Ishikawa (cell line): ENCODE results near the gene METTL8.

Experiments used
- CEBPB ChIP-seq: IDR thresholded peaks from 2 replicates; pipeline ENCODE4 v1.6.1; 2012
- CREB1 ChIP-seq: IDR thresholded peaks from 2 replicates; pipeline ENCODE4 v1.6.1; 2012; ENCODE audit warnings: low read depth
- EGR1 ChIP-seq: IDR thresholded peaks from 2 replicates; pipeline ENCODE4 v1.6.1; 2012
- EP300 ChIP-seq: IDR thresholded peaks from 2 replicates; pipeline ENCODE4 v1.6.1; 2012; ENCODE audit warnings: borderline replicate concordance
- FOXM1 ChIP-seq: IDR thresholded peaks from 2 replicates; pipeline ENCODE4 v1.6.1; 2012; ENCODE audit warnings: low read depth, borderline replicate concordance
- MAX ChIP-seq: IDR thresholded peaks from 2 replicates; pipeline ENCODE4 v1.6.1; 2012
- NFIC ChIP-seq: IDR thresholded peaks from 2 replicates; pipeline ENCODE4 v1.6.1; 2012
- RAD21 ChIP-seq: IDR thresholded peaks from 2 replicates; pipeline ENCODE4 v1.6.1; 2012; ENCODE audit warnings: low read depth
- REST ChIP-seq: IDR thresholded peaks from 2 replicates; pipeline ENCODE4 v1.6.1; 2012; ENCODE audit warnings: low read depth, mild to moderate bottlenecking
- TAF1 ChIP-seq: IDR thresholded peaks from 2 replicates; pipeline ENCODE4 v1.6.1; 2012; ENCODE audit warnings: low read depth, mild to moderate bottlenecking
- TCF12 ChIP-seq: IDR thresholded peaks from 2 replicates; pipeline ENCODE4 v1.6.1; 2012; ENCODE audit warnings: low read depth
- TEAD4 ChIP-seq: IDR thresholded peaks from 2 replicates; pipeline ENCODE4 v1.6.1; 2012
- YY1 ChIP-seq: IDR thresholded peaks from 2 replicates; pipeline ENCODE4 v1.6.1; 2012; ENCODE audit warnings: low read depth
- ZBTB7A ChIP-seq: IDR thresholded peaks from 2 replicates; pipeline ENCODE4 v1.6.1; 2012; ENCODE audit warnings: low read depth
- TF ChIP-seq, protein P1 (sequence below): IDR thresholded peaks from 2 replicates; pipeline ENCODE4 v1.6.1; 2012

The METTL8 gene

DNA sequence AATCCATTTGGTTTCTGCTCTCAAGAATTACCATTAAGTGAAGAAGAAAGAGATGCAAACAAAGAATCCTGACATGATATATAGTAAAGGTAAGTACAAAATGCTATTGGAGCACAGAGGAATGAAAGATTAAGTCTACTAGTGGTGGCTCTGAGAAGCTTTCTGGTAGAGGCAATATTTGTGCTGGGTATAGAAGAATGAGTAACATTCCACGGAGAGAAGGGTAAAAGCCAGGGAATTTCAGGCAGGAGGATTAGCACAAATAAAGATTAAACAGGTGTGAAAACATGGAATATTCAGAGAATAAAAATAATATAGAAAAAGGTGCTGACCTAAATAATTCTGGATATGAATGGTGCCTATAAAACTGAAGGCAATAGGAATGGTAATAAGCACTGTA, 31.8 kb downstream of the METTL8 start:
- TF ChIP-seq REST (no peak), EP300 (no peak), TCF12 (no peak), TAF1 (no peak)

DNA sequence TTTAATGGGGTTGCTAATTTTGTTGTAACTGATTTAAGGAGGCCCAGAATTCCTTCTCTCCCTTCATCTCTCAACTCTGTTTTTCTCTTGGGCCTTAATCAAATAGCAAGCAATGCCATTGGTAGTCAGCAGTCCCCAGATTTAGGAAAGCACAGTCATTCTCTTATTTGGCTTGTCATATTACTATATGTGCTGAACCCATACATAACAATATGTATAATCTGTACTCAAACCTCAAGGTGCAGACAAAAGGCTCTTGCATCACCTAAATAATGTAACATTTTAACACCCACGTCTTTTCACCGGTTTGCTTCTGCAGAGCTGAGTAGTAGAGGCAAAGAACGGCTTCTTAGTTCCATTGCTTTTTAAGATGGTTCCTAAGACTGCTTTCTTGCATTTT, 33.4 kb downstream of the METTL8 start:
- TF ChIP-seq TEAD4: no peak
- TF ChIP-seq MAX: no peak
- TF ChIP-seq REST: no peak
- no peak for TF ChIP-seq CEBPB
- no peak for TF ChIP-seq EP300
- TF ChIP-seq EGR1: no peak
- TF ChIP-seq YY1: no peak
- no peak for TF ChIP-seq FOXM1

GRCh38 chr2:171399292-171399691, 34.5 kb downstream of the METTL8 start:
- TF ChIP-seq CEBPB (no peak), REST (no peak)

- TF ChIP-seq TEAD4 (no peak), FOXM1 (no peak), TCF12 (no peak), CREB1 (no peak), NFIC (no peak), EGR1 (no peak), MAX (no peak), RAD21 (no peak), REST (no peak), CEBPB (no peak), ZBTB7A (no peak), EP300 (no peak), YY1 (no peak), TAF1 (no peak)
- TF ChIP-seq, protein P1, sequence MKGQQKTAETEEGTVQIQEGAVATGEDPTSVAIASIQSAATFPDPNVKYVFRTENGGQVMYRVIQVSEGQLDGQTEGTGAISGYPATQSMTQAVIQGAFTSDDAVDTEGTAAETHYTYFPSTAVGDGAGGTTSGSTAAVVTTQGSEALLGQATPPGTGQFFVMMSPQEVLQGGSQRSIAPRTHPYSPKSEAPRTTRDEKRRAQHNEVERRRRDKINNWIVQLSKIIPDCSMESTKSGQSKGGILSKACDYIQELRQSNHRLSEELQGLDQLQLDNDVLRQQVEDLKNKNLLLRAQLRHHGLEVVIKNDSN: no peak
Observed at GRCh38 chr2:171394164-171394740, 39.5 kb downstream of the METTL8 start.

- no peak for TF ChIP-seq CREB1
- no peak for TF ChIP-seq ZBTB7A
- no peak for TF ChIP-seq FOXM1
- TF ChIP-seq CEBPB: no peak
- TF ChIP-seq TAF1: no peak
- no peak for TF ChIP-seq TEAD4
- TF ChIP-seq EGR1: no peak
- TF ChIP-seq YY1: no peak
- TF ChIP-seq MAX: no peak
- no peak for TF ChIP-seq TCF12
- no peak for TF ChIP-seq EP300
- no peak for TF ChIP-seq REST
- TF ChIP-seq, protein P1: no peak
Observed at GRCh38 chr2:171393487-171393886, 40.3 kb downstream of the METTL8 start.
